Activated CD8-positive, alpha-beta memory T cell treated with anti-CD3 and anti-CD28 coated beads, Interleukin-2, amount 50 U/mL, for 1 hour (primary cell): Measurements from ENCODE around the gene JMJD6.
"Not testable (repeated sequence)": the region's sequence is repeated elsewhere in the genome, so short reads cannot be mapped to it uniquely, and the experiment has no call there.

Experiments
- DNase-seq: peaks from one replicate; pipeline ENCODE4 v3.0.0-alpha.2; 2020; ENCODE audit errors: extremely low read depth

The JMJD6 gene

GRCh38 chr17:76716146-76716838, 10.1 kb downstream of the JMJD6 start:
- peak; percentile 81 for DNase-seq

- DNase-seq = no peak
These were observed 10.9 kb downstream of the JMJD6 start for GRCh38 chr17:76715496-76715830.

- peak; percentile 45 for DNase-seq
These were observed 11.4 kb downstream of the JMJD6 start for GRCh38 chr17:76714822-76715495.

- DNase-seq = no peak
These were observed 12.1 kb downstream of the JMJD6 start for GRCh38 chr17:76714336-76714735.

GRCh38 chr17:76713765-76714164, 12.6 kb downstream of the JMJD6 start:
- no peak for DNase-seq

- not testable (repeated sequence) for DNase-seq
These were observed 14.1 kb downstream of the JMJD6 start for GRCh38 chr17:76712321-76712720.

GRCh38 chr17:76710863-76711611, 15.4 kb downstream of the JMJD6 start, which contains the start of gene MXRA7:
Gene MXRA7, minus strand, starts transcription at chr17:76710965. Its CDS starts 19 bp downstream, at chr17:76710946.
- no peak for DNase-seq

- not testable (repeated sequence) for DNase-seq
These were observed 16.2 kb downstream of the JMJD6 start for GRCh38 chr17:76709951-76710862.

- DNase-seq = no peak
These were observed 17.1 kb downstream of the JMJD6 start for GRCh38 chr17:76709077-76709950.

- DNase-seq = no peak
These were observed 18.2 kb downstream of the JMJD6 start for GRCh38 chr17:76707985-76708807.

GRCh38 chr17:76706817-76707216, 19.6 kb downstream of the JMJD6 start:
- no peak for DNase-seq

GRCh38 chr17:76704805-76705204, 21.6 kb downstream of the JMJD6 start:
- DNase-seq = no peak

GRCh38 chr17:76702941-76703637, 23.3 kb downstream of the JMJD6 start:
- no peak for DNase-seq

GRCh38 chr17:76702076-76702475, 24.3 kb downstream of the JMJD6 start:
- no peak for DNase-seq

GRCh38 chr17:76701471-76701967, 24.9 kb downstream of the JMJD6 start:
- DNase-seq = no peak

GRCh38 chr17:76700617-76701470, 25.6 kb downstream of the JMJD6 start:
- no peak for DNase-seq

GRCh38 chr17:76700270-76700616, 26.2 kb downstream of the JMJD6 start:
- no peak for DNase-seq

- not testable (repeated sequence) for DNase-seq
These were observed 27.9 kb downstream of the JMJD6 start for GRCh38 chr17:76698466-76698977.
